IPS-18a (cell line): ENCODE measurements around the gene USP49.

Experiments
- H3K27ac ChIP-seq: one replicate; pipeline ENCODE4 v1.5.1; 2013; ENCODE audit warnings: low read length
- H3K27me3 ChIP-seq: one replicate; pipeline ENCODE4 v1.6.1; 2013; ENCODE audit warnings: mild to moderate bottlenecking, low read length; ENCODE audit not compliant: control insufficient read depth, insufficient read depth
- H3K36me3 ChIP-seq: one replicate; pipeline ENCODE4 v1.6.1; 2013; ENCODE audit warnings: low read depth, low read length; ENCODE audit not compliant: control insufficient read depth
- H3K4me1 ChIP-seq: one replicate; pipeline ENCODE4 v1.6.1; 2013; ENCODE audit warnings: low read depth, low read length; ENCODE audit not compliant: control insufficient read depth
- H3K4me3 ChIP-seq: one replicate; pipeline ENCODE4 v1.5.1; 2013; ENCODE audit warnings: low read length
- H3K9ac ChIP-seq: one replicate; pipeline ENCODE4 v1.6.1; 2013; ENCODE audit warnings: mild to moderate bottlenecking, low read length, moderate library complexity
- H3K9me3 ChIP-seq: one replicate; pipeline ENCODE4 v1.6.1; 2013; ENCODE audit warnings: low read depth, low read length; ENCODE audit not compliant: control insufficient read depth

The USP49 gene

DNA sequence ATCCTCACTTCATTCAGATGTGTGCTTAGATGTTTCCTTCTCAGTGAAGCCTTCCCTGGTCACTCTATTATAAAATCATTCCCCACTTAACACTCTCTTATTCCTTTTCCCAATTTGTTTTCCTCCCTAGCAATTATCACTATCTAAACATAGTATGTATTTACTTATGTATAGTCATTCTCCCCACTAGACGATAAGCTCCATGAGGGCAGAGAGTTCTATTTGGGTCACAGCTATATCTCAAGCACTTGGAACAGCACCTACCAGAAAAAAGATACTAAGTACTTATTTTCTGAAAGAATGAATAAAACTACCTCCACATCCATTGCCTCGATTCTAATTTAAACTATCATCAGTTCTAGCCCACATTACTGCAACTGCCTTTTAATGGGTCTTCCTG lies 36.5 kb downstream of the USP49 start:
- H3K4me1 ChIP-seq, result no peaks in the 10 kb centered on the region
- H3K27ac ChIP-seq, result no peak overlapping the region

DNA sequence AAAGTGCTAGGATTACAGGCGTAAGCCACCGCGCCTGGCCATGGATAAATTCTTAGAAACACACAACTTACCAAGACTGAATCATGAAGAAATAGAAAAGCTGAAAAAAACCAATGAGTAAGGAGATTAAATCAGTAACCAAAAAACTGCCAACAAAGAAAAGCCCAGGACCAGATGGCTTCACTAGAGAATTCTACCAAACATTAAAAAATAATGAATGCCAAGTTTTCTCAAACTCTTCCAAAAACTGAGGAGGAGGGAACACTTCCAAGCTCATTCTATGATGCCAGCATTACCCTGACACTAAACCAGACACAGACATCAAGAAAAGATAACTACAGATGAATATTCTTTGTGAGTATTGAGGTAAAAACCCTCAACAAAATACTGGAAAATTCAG lies 44.3 kb downstream of the USP49 start:
- Histone ChIP-seq H3K27ac (no peak overlapping the region), H3K9ac (no peak overlapping the region), H3K9me3 (no peaks in the 10 kb centered on the region), H3K4me3 (no peak overlapping the region), H3K27me3 (no peaks in the 10 kb centered on the region), H3K4me1 (no peaks in the 10 kb centered on the region), H3K36me3 (no peaks in the 10 kb centered on the region)

More for the DNA sequence above, 36.5 kb downstream of the USP49 start:
- Histone ChIP-seq H3K27me3 (no peaks in the 10 kb centered on the region), H3K36me3 (no peaks in the 10 kb centered on the region), H3K9me3 (no peaks in the 10 kb centered on the region), H3K4me3 (no peak overlapping the region), H3K9ac (no peak overlapping the region)

- Histone ChIP-seq H3K4me3 (no peak overlapping the region), H3K36me3 (no peaks in the 10 kb centered on the region), H3K27me3 (no peaks in the 10 kb centered on the region), H3K4me1 (no peaks in the 10 kb centered on the region), H3K9ac (no peak overlapping the region), H3K9me3 (no peaks in the 10 kb centered on the region), H3K27ac (no peak overlapping the region)
Measured at GRCh38 chr6:41846666-41847237, 48.4 kb downstream of the USP49 start.

GRCh38 chr6:41843178-41843577 lies 52.0 kb downstream of the USP49 start:
- Histone ChIP-seq H3K36me3 (no peaks in the 10 kb centered on the region), H3K27ac (no peak overlapping the region), H3K27me3 (no peaks in the 10 kb centered on the region), H3K9ac (no peak overlapping the region), H3K9me3 (no peaks in the 10 kb centered on the region), H3K4me1 (no peaks in the 10 kb centered on the region), H3K4me3 (no peak overlapping the region)

GRCh38 chr6:41840326-41840725 lies 54.8 kb downstream of the USP49 start:
- Histone ChIP-seq H3K4me1 (no peaks in the 10 kb centered on the region), H3K27me3 (no peaks in the 10 kb centered on the region), H3K9ac (no peak overlapping the region), H3K36me3 (no peaks in the 10 kb centered on the region), H3K27ac (no peak overlapping the region), H3K9me3 (no peaks in the 10 kb centered on the region), H3K4me3 (no peak overlapping the region)

DNA sequence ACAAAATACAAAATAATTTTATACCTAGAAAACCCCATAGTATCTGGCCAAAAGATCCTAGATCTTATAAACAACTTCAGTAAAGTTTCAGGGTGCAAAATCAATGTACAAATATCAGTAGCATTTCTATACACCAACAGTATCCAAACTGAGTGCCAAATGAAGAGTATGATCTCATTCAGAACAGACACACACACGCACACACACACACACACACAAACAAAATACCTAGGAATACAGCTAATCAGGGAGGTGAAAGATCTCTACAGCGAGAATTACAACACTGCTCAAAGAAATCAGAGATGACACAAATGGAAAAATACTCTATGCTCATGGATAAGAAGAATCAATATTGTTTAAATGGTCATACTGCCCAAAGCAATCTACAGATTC lies 58.5 kb downstream of the USP49 start:
- H3K9me3 ChIP-seq, result no peaks in the 10 kb centered on the region
- no peaks in the 10 kb centered on the region for H3K27me3 ChIP-seq
- H3K9ac ChIP-seq, result no peak overlapping the region
- H3K27ac ChIP-seq, result no peak overlapping the region
- H3K36me3 ChIP-seq, result no peaks in the 10 kb centered on the region
- H3K4me1 ChIP-seq, result no peaks in the 10 kb centered on the region
- no peak overlapping the region for H3K4me3 ChIP-seq

DNA sequence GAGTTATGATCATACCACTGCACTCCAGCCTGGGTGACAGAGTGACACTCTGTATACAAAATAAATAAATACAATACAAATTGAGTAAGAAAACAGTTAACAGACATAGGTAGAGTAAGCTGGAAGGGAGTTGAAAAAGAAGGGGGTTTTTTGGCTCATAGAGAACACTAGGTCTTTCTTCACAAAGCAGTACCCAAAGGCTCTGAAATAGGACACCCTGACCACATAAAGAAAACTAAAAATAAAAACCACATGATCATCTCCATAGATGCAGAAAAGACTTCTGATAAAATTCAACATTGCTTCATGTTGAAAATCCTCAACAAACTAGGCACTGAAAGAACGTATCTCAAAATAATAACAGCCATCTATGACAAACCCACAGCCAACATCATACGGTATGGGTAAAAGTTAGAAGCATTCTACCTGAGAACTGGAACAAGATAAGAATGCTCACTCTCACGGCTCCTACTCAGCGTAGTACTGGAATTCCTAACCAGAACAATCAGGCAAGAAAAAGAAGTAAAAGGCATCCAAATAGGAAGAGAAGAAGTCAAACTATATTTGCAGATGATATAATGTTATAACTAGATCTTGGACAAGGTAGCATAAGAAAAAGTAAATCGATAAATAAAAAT lies 59.0 kb downstream of the USP49 start:
- H3K27ac ChIP-seq, result no peak overlapping the region
- no peak overlapping the region for H3K9ac ChIP-seq
- H3K36me3 ChIP-seq, result no peaks in the 10 kb centered on the region
- H3K27me3 ChIP-seq, result no peaks in the 10 kb centered on the region
- no peaks in the 10 kb centered on the region for H3K4me1 ChIP-seq
- H3K9me3 ChIP-seq, result no peaks in the 10 kb centered on the region
- no peak overlapping the region for H3K4me3 ChIP-seq

GRCh38 chr6:41832263-41832662 lies 62.9 kb downstream of the USP49 start:
- Histone ChIP-seq H3K4me3 (no peak overlapping the region), H3K4me1 (no peaks in the 10 kb centered on the region), H3K9me3 (no peaks in the 10 kb centered on the region), H3K36me3 (no peaks in the 10 kb centered on the region), H3K9ac (no peak overlapping the region), H3K27ac (no peak overlapping the region), H3K27me3 (no peaks in the 10 kb centered on the region)

- Histone ChIP-seq H3K36me3 (no peaks in the 10 kb centered on the region), H3K9me3 (no peaks in the 10 kb centered on the region), H3K9ac (no peak overlapping the region), H3K27ac (no peak overlapping the region), H3K4me3 (no peak overlapping the region), H3K27me3 (no peaks in the 10 kb centered on the region), H3K4me1 (no peaks in the 10 kb centered on the region)
Measured at GRCh38 chr6:41826343-41827022, 68.7 kb downstream of the USP49 start.

GRCh38 chr6:41824571-41825569 lies 70.3 kb downstream of the USP49 start:
- H3K36me3 ChIP-seq, result no peaks in the 10 kb centered on the region
- no peaks in the 10 kb centered on the region for H3K4me1 ChIP-seq
- no peaks in the 10 kb centered on the region for H3K9me3 ChIP-seq
- H3K27ac ChIP-seq, result no peak overlapping the region
- H3K27me3 ChIP-seq, result no peaks in the 10 kb centered on the region
- H3K9ac ChIP-seq, result no peak overlapping the region
- H3K4me3 ChIP-seq, result no peak overlapping the region

DNA sequence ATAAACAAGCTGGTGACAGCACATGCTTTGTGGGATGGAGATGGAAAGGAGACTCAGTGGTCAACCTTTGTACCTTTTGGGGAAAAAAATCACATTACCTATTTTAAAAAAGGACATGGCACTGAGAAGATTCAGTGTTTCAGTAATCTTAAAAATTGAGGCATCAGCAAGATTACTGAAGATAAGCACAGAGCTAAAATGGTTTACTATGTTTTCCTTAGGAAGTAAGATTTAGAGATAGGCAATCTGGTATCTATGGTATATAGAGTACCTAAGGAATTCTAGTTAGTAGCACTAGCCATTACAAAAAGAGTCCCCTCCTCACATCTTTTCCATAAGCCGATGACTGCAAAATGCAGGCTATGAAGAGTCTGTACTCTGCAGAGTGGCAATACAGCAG lies 72.0 kb downstream of the USP49 start:
- Histone ChIP-seq H3K27me3 (no peaks in the 10 kb centered on the region), H3K9ac (no peak overlapping the region), H3K27ac (no peak overlapping the region), H3K9me3 (no peaks in the 10 kb centered on the region), H3K4me1 (no peaks in the 10 kb centered on the region), H3K4me3 (no peak overlapping the region), H3K36me3 (no peaks in the 10 kb centered on the region)
